ENCODE data around the gene SLC30A2.

DNA sequence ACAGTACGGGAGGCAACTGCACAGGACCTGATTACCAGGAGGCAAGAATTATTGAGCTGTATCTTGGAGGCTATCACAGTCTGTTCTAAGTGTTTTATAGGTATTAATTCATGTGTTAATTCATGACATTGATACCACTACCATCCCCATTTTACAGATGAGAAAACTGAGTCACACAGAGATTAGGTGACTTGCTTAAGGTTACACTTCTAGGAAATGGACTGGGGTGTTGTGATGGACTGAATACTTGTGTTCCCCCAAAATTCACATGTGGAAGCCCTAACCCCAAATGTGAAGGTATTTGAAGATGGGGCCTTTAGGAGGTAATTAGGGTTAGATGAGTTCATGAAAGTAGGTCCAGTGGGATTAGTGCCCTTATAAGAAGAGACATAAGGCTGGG lies 31.6 kb upstream of the SLC30A2 start:
- TF ChIP-seq, protein P1, sequence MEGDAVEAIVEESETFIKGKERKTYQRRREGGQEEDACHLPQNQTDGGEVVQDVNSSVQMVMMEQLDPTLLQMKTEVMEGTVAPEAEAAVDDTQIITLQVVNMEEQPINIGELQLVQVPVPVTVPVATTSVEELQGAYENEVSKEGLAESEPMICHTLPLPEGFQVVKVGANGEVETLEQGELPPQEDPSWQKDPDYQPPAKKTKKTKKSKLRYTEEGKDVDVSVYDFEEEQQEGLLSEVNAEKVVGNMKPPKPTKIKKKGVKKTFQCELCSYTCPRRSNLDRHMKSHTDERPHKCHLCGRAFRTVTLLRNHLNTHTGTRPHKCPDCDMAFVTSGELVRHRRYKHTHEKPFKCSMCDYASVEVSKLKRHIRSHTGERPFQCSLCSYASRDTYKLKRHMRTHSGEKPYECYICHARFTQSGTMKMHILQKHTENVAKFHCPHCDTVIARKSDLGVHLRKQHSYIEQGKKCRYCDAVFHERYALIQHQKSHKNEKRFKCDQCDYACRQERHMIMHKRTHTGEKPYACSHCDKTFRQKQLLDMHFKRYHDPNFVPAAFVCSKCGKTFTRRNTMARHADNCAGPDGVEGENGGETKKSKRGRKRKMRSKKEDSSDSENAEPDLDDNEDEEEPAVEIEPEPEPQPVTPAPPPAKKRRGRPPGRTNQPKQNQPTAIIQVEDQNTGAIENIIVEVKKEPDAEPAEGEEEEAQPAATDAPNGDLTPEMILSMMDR (IDR thresholded peaks at IDR 0.05) = no peak
- TF ChIP-seq POLR2A (IDR thresholded peaks at IDR 0.05) = no peak

Data from esophagus squamous epithelium (tissue), 4 donors.